Measurements from ENCODE around the gene RASGEF1C. TPM values are rescaled to one million over a fixed set of nuclear protein-coding genes. Genes with fewer than 3 reads are reported as not detected.

RASGEF1C gene
- total RNA-seq, 1 experiment from 2014 or later, result 0.29 TPM

DNA sequence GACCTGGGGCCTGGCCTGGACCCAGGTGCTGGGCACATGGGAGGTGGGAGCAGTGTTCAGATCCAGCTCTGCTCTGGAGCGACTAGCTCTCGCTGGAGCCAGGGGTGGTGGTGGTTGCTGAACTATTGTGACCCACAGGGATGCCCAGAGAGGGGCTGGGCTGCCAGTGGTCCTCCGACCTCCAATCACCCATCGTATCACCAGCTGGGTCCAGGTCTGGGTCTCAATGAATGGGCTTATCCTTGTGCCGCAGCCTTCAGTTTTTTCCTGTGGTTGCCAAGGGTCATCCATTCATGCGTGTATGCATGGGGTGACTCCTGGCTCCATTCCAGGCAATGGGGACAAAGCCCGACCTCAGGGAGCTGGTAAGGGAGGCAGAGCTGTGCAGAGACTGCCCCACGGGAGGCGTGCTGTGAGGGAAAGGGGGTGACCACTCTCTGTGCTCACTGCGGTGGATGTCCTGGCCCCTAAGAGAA, 68.9 kb downstream of the RASGEF1C start:
- Histone ChIP-seq H3K9me3 (ENCODE audit: low read length) (no peaks in the 10 kb centered on the region), H3F3A (ENCODE audit: low read length, unreplicated experiment) (no peaks in the 10 kb centered on the region), H3K27me3 (ENCODE audit: low read length) (peaks cover 16% of the 10 kb centered on the region), H3K4me1 (ENCODE audit: insufficient read depth, low read length) (peaks cover 9% of the 10 kb centered on the region), H3K9me2 (replicated peaks; ENCODE audit: low read length) (no peaks in the 10 kb centered on the region), H3K4me2 (ENCODE audit: low read length) (no peak overlapping the region), H3K36me3 (ENCODE audit: low read depth, low read length) (no peaks in the 10 kb centered on the region), H3K27ac (ENCODE audit: low read length) (no peak overlapping the region), H4K20me1 (ENCODE audit: low read length) (no peaks in the 10 kb centered on the region), H3K79me2 (ENCODE audit: low read length) (no peaks in the 10 kb centered on the region), H2AFZ (ENCODE audit: low read length) (no peak overlapping the region), H3K4me3 (ENCODE audit: low read length) (no peak overlapping the region), H3K9ac (ENCODE audit: low read length) (no peak overlapping the region)
- BruUV-seq (replicated peaks), result no TSS peak
- ATAC-seq (no peak), DNase-seq (no peak)
- intact Hi-C loops (cut with micrococcal nuclease), result no loop called here
- POLR2A ChIA-PET (ENCODE audit: unreplicated experiment), result no interaction called here
- CTCF ChIA-PET, result no interaction called here
- TF ChIP-seq EZH2phosphoT487 (IDR thresholded peaks at IDR 0.05; ENCODE audit: borderline replicate concordance, low read length), result no peak
- no peak for TF ChIP-seq EZH2 (IDR thresholded peaks at IDR 0.05; ENCODE audit: low read length, unreplicated experiment)
- TF ChIP-seq, protein P1, sequence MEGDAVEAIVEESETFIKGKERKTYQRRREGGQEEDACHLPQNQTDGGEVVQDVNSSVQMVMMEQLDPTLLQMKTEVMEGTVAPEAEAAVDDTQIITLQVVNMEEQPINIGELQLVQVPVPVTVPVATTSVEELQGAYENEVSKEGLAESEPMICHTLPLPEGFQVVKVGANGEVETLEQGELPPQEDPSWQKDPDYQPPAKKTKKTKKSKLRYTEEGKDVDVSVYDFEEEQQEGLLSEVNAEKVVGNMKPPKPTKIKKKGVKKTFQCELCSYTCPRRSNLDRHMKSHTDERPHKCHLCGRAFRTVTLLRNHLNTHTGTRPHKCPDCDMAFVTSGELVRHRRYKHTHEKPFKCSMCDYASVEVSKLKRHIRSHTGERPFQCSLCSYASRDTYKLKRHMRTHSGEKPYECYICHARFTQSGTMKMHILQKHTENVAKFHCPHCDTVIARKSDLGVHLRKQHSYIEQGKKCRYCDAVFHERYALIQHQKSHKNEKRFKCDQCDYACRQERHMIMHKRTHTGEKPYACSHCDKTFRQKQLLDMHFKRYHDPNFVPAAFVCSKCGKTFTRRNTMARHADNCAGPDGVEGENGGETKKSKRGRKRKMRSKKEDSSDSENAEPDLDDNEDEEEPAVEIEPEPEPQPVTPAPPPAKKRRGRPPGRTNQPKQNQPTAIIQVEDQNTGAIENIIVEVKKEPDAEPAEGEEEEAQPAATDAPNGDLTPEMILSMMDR (conservative IDR thresholded peaks at IDR 0.05; ENCODE audit: low read depth, low read length), result no peak

DNA sequence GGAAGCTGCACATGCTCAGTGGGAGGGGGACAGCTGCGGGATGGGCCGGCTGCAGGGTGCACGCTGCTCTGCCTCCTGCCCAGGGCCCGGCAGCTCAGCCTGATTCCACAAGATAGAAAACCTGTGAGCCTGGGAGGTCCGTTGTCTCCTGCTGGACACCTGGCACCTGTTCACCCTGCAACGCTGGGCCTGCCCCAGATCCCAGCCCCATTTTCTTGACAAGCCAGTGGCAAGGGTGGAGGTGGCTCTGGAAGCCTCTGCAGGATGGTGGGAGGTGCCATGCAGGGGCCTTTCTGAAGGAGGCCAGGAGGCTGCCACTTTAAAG, 69.3 kb downstream of the RASGEF1C start:
- CTCF ChIA-PET, result no interaction called here
- Histone ChIP-seq H3K9me3 (ENCODE audit: low read length) (no peaks in the 10 kb centered on the region), H3K9ac (ENCODE audit: low read length) (no peak overlapping the region), H3K4me3 (ENCODE audit: low read length) (no peak overlapping the region), H3K79me2 (ENCODE audit: low read length) (no peaks in the 10 kb centered on the region), H3K4me1 (ENCODE audit: insufficient read depth, low read length) (peaks cover 9% of the 10 kb centered on the region), H3K9me2 (replicated peaks; ENCODE audit: low read length) (no peaks in the 10 kb centered on the region), H3K4me2 (ENCODE audit: low read length) (no peak overlapping the region), H4K20me1 (ENCODE audit: low read length) (no peaks in the 10 kb centered on the region), H3K27me3 (ENCODE audit: low read length) (peaks cover 16% of the 10 kb centered on the region), H3F3A (ENCODE audit: low read length, unreplicated experiment) (no peaks in the 10 kb centered on the region), H3K36me3 (ENCODE audit: low read depth, low read length) (no peaks in the 10 kb centered on the region), H3K27ac (ENCODE audit: low read length) (no peak overlapping the region), H2AFZ (ENCODE audit: low read length) (no peak overlapping the region)
- TF ChIP-seq EZH2 (IDR thresholded peaks at IDR 0.05; ENCODE audit: low read length, unreplicated experiment) (no peak), EZH2phosphoT487 (IDR thresholded peaks at IDR 0.05; ENCODE audit: borderline replicate concordance, low read length) (no peak)
- TF ChIP-seq, protein P1 (conservative IDR thresholded peaks at IDR 0.05; ENCODE audit: low read depth, low read length), result no peak
- intact Hi-C loops (cut with micrococcal nuclease), result no loop called here
- POLR2A ChIA-PET (ENCODE audit: unreplicated experiment), result no interaction called here
- no TSS peak for BruUV-seq (replicated peaks)
- ATAC-seq, result no peak
- no peak for DNase-seq

GRCh38 chr5:180138976-180139730, 69.9 kb downstream of the RASGEF1C start:
- H3K9me3 ChIP-seq (ENCODE audit: low read length), result no peaks in the 10 kb centered on the region
- TF ChIP-seq, protein P1 (conservative IDR thresholded peaks at IDR 0.05; ENCODE audit: low read depth, low read length), result no peak
- no peak for TF ChIP-seq EZH2phosphoT487 (IDR thresholded peaks at IDR 0.05; ENCODE audit: borderline replicate concordance, low read length)
- no peak for TF ChIP-seq EZH2 (IDR thresholded peaks at IDR 0.05; ENCODE audit: low read length, unreplicated experiment)
- no peaks in the 10 kb centered on the region for H4K20me1 ChIP-seq (ENCODE audit: low read length)
- no peaks in the 10 kb centered on the region for H3K9me2 ChIP-seq (replicated peaks; ENCODE audit: low read length)
- H3K27me3 ChIP-seq (ENCODE audit: low read length), result peaks cover 16% of the 10 kb centered on the region
- H3K4me2 ChIP-seq (ENCODE audit: low read length), result no peak overlapping the region
- no peak for ATAC-seq
- no peak for DNase-seq
- H3K79me2 ChIP-seq (ENCODE audit: low read length), result no peaks in the 10 kb centered on the region
- POLR2A ChIA-PET (ENCODE audit: unreplicated experiment), result no interaction called here
- intact Hi-C loops (cut with micrococcal nuclease), result no loop called here
- no peak overlapping the region for H3K27ac ChIP-seq (ENCODE audit: low read length)
- H3K9ac ChIP-seq (ENCODE audit: low read length), result no peak overlapping the region
- H2AFZ ChIP-seq (ENCODE audit: low read length), result no peak overlapping the region
- no TSS peak for BruUV-seq (replicated peaks)
- peaks cover 9% of the 10 kb centered on the region for H3K4me1 ChIP-seq (ENCODE audit: insufficient read depth, low read length)
- no peaks in the 10 kb centered on the region for H3K36me3 ChIP-seq (ENCODE audit: low read depth, low read length)
- H3F3A ChIP-seq (ENCODE audit: low read length, unreplicated experiment), result no peaks in the 10 kb centered on the region
- H3K4me3 ChIP-seq (ENCODE audit: low read length), result no peak overlapping the region
- CTCF ChIA-PET, result no interaction called here

All from PC-3 (cell line).